Right renal cortex interstitium (tissue), 3 donors: ENCODE measurements around the gene PVRIG. TPM values are rescaled to one million over a fixed set of nuclear protein-coding genes. Genes with fewer than 3 reads are reported as not detected.
A peak's percentile ranks its signal among the peaks of the same experiment; 100 is the strongest.
"Not testable (repeated sequence)": the region's sequence is repeated elsewhere in the genome, so short reads cannot be mapped to it uniquely, and the experiment has no call there.

Experiments used
- DNase-seq, 3 donors: peaks; one replicate each; pipeline ENCODE4 v3.0.0-alpha.2; 2013; ENCODE audit warnings: low read depth in 3 of 3, low spot score in 2 of 3
- polyA plus RNA-seq, 3 donors: library from polyadenylated mRNA; unstranded; fragments of 120-200 nt; gene quantifications; one replicate each; pipeline ENCODE4 v1.2.1, GENCODE V29; 2013; ENCODE audit not compliant: insufficient read length in 3 of 3

The PVRIG gene
- polyA plus RNA-seq, result 1 to 10 TPM; 2.0 to 3.8 (median 3.1) TPM

DNA sequence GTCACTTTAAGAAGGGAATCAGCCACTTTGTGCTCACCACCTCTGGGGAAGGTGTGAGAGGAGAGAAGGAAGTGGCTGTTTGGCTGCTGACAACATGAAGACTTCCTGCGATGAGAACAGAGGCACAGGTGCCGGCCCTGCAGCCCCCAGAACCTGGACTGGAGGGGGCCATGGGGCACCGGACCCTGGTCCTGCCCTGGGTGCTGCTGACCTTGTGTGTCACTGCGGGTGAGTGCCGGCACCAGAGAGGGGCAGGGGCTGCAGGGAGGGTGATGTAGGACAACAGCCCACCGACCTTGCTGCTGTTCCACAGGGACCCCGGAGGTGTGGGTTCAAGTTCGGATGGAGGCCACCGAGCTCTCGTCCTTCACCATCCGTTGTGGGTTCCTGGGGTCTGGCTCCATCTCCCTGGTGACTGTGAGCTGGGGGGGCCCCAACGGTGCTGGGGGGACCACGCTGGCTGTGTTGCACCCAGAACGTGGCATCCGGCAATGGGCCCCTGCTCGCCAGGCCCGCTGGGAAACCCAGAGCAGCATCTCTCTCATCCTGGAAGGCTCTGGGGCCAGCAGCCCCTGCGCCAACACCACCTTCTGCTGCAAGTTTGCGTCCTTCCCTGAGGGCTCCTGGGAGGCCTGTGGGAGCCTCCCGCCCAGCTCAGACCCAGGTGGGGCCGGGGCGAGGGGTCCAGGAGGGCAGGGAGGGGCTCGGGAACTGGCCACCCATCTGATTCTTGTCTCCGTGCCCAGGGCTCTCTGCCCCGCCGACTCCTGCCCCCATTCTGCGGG lies at the start of gene PVRIG:
TSS of gene PVRIG (plus strand) at position 149 of the 785 bp plus-strand sequence. CDS start at position 171, 22 bp downstream.
- DNase-seq, result not testable (repeated sequence)

- no peak for DNase-seq
Observed at GRCh38 chr7:100170101-100170897, 49.5 kb upstream of the PVRIG start.

DNA sequence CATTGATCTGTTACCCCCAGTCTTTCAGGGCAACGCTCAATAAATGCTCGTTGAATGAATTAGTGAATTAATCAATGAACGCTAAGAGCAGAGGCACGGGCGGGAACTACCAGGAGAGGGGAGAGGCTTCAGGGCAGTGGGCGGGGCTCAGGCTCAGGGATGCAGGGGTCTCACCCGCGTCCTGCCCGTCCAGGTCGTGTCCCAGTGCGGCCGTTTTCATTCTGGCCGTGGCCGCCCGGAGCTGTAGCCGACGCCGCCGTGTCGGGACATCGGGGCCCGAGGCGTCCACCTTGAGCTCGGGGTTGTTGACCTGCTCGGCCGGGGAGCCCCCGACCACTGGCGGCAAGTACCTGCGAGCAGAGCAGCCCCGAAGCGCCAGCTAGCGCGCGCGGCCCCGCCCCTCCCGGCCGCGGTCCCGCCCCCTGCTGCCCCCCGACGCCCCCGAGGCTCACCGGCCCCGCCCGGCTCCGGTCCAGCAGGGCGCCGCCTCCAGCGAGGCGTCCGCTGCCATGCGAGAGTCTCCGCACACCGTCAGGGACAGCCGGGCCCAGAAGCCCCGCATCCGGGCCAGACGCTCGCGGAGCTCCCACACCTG lies 48.6 kb upstream of the PVRIG start:
- no peak for DNase-seq

GRCh38 chr7:100171840-100172239 lies 47.9 kb upstream of the PVRIG start:
- DNase-seq, result no peak

GRCh38 chr7:100173806-100174495 lies 45.8 kb upstream of the PVRIG start:
- DNase-seq, result no peak

- no peak for DNase-seq
Observed at GRCh38 chr7:100174582-100174981, 45.2 kb upstream of the PVRIG start.

DNA sequence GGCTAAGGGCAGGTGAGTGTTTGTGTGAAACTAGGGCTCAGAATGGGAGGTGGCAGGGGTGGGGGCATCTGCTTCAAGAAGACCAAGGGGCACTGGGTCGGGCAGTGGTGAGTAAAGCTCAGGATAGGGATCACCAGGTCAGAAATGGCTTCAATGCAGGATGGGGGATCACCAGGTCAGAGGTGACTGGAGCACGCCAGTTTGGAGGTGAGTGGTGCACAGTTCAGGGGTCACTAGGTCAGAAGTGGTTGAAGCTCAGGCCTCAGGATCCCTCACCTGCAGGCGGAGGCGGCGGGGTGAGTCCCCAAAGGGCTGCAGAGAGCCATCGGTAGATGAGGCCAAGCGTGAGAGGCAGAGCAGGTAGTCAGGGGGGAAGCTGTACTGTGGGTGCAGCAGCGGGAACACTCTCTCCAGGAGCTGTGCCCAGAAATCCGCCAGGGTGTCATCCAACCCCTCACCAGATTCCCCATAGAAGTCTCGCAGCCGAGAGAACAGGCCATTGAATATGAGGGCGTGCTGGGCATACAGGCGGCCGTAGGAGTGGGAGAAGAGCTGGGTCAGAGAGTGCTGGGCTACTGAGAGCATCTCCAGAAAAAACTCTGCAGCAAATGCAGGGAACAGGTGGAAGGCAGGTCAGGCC lies 44.3 kb upstream of the PVRIG start:
- no peak for DNase-seq

DNA sequence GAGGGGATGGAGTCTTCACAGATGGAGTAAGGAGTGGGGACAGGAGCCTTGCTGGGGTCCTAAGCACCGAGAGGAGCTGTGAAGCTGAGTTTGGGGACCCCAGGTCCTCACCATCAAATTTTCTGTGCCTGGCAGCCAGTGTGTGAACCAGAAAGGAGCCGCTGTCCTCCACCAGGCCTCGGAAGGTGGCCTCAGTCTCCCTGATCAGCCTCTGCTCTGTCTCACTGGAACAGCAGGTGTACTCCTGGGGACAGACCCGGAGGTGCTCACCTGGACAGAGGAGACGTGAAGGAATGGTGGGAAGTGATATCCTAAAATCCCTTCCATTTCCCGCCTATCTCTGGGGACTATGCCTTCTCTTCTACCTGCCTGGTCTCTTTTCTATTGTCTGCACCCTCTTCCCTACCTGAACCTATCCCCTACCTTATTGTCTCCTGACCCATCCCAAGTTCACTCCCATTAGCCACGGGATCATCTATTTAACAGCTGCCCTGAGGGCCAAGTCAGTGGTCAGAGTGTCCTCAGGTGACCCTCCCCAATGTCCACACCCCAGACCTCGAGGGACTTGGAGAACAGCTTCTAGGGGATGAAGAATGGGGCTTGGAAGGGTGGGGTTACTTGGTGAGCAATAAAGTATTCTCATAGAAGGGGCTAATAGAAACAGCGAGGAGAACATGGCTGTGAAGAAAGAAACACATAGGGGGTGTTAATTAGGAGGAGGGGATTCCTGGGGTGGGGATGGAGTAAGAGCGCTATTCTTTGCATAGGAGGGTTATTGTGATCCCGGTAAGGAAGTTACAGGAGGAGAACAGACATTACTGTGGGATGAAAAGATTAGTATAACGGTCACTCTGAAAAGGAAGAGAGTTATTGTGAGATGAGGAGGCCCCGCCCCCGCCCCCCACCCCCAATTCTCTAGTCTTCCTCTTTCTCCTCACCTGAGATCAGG lies 43.4 kb upstream of the PVRIG start:
- DNase-seq, result no peak

DNA sequence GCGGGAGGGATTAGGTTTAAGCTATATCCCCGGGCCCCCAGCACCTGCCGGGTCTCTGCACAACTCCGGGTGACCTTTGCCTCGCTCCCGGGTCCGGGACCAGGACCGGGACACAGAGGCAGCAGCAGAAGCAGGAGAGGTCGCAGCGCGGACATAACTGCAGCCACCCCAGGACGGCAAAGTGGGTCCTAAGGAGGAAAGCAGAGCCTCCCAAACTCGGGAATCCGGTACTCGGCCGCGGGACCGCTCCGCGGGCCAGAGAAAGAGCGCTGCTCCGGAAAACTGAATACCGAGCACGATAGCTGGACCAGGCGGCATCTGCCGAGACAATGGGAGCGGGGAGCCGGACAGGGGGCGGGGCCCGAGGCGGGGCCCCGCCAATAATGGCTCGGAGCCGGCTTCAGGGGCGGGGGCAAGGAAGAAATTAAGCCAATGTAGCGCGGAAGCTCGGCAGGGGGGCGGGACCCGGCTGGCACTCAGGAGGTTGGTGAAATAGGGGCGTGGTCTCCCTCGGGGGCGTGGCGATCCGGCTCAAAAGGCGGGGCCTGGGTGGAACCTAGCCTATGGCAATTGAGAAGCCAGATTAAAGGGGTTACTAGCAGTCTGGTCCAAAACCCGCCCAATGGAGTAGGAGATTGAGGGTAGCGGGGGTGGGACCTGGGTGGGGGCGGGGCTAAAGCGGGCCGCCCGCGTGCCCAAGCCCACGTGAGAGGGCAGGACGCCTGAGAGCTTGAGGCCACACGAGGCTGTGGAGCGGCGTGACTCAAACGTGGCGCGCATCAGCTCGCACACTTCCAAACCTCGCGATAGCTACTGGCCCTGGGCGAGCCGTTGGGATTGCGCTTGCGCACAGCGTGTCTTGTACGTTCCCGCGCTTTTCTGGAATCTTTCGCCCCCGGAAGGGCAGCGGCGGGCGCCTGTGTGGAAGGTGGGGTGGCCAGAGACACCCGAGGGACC lies 42.4 kb upstream of the PVRIG start, which contains the start of the genes GPC2 and STAG3:
TSS of gene GPC2 (minus strand) at position 337 of the 957 bp plus-strand sequence. CDS start at position 155, 182 bp downstream.
TSS of gene STAG3 (plus strand) at position 874 of the 957 bp plus-strand sequence. CDS start 2,639 bp downstream, outside the sequence.
- DNase-seq, result peak; percentile 86 to 92 (median 91)

- DNase-seq, result not testable (repeated sequence)
Observed at GRCh38 chr7:100180084-100180483, 39.7 kb upstream of the PVRIG start.

DNA sequence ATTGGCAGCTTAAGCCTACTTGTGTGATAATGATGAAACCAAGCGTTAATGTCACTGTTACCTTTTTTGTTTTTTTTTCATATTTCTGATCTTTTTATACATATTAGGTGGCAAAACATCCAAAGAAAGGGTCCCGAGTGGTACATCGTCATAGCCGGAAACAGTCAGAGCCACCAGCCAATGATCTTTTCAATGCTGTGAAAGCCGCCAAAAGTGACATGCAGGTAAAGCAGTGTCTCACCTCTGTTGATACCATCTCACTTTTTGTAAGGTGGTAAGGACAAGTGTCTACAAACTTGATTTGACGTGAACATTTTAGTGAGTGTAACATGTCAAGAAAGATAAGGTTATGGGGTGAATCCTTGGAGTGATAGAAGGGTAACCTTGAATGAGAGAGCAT lies 37.1 kb upstream of the PVRIG start:
- DNase-seq, result not testable (repeated sequence)

GRCh38 chr7:100183090-100183489 lies 36.7 kb upstream of the PVRIG start:
- DNase-seq, result not testable (repeated sequence)

GRCh38 chr7:100185726-100186125 lies 34.0 kb upstream of the PVRIG start:
- no peak for DNase-seq

DNA sequence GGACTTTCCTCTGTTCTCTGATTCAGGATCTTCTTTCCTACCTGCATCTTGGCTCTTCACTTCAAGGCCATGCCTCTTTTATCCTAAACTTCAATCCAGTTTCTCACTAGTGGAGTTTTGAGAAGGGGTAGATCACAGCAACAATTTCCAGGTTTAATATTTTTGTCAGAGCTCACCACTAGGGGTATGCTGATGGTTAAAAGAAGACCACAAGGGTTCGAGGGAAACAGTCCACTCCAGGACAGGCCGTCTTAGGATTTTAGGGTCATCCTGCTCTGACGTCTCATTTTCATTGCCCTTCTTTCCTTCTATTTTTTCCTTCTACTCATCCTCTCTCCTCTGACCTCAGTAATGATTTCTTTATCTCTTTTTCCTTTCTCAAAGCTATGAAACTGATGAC lies 30.7 kb upstream of the PVRIG start:
- DNase-seq, result no peak

DNA sequence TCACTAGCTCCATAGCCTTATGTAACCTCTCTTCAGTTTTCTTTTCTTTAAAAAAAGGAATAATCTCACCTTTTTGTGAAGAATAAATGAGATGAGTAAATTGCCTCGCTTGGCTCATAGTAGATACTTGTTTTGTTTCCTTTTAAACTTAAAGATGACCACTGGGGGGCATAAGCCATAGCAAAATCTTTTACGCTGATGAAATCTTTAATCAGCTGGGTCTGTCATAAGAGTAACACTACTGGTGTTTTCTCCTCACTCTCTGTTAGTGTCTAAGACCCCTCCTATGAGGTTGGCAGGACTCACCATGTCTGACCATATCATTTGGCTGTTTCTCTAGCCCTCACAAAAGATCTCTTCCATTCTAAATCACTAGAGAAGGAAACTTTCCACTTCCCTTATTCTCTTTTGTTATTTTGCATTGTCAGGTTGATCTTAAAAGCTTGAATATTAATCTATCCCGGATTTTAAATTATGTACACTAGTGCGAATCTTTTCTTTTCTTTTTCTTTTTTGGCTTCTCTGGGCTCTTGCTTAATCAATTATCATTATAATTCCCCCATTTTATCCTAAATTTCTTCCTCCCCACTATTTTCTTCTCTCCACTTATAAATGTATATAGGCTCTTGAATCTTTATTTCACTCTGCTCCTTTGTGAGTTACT lies 29.6 kb upstream of the PVRIG start:
- no peak for DNase-seq

DNA sequence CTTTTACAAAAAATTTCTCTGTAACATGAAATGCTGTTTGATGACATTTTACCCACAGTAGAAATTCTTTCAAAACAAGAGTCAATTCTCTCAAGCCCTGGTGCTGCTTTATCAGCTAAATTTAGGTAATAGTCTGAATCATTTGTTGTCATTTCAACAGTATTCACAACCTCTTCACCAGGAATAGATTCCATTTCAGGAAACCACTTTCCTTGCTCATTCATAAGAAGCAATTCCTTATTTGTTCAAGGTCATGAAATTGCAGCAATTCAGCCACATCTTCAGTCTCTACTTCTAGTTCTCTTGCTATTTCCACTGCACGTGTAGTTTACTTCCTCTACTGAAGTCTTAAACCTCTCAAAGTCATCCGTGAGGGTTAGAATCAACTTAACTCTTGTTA lies 28.0 kb upstream of the PVRIG start:
- DNase-seq, result no peak

GRCh38 chr7:100192281-100192862 lies 27.4 kb upstream of the PVRIG start:
- not testable (repeated sequence) for DNase-seq
